Memory B cell (primary cell): ENCODE results near the gene MILR1.

Experiments
- ATAC-seq: fragments of 150-1000 bp; cut with Tn5 transposase; 2 replicates; pipeline ENCODE4 v1.10.0; 2021; ENCODE audit warnings: low read depth, mild to moderate bottlenecking, moderate library complexity
- DNase-seq, 2 donors: peaks; one replicate each; pipeline ENCODE4 v3.0.0; 2022; ENCODE audit warnings: low spot score in 2 of 2
- H3K27ac Mint-ChIP-seq: one replicate; pipeline ENCODE4 v1.8.0; 2022; ENCODE audit warnings: mild to moderate bottlenecking, moderate library complexity, mixed read lengths
- H3K27me3 Mint-ChIP-seq: one replicate; pipeline ENCODE4 v1.8.0; 2022; ENCODE audit warnings: mixed read lengths
- H3K36me3 Mint-ChIP-seq: one replicate; pipeline ENCODE4 v1.8.0; 2022; ENCODE audit warnings: mild to moderate bottlenecking, mixed read lengths
- H3K4me1 Mint-ChIP-seq: one replicate; pipeline ENCODE4 v1.8.0; 2022; ENCODE audit warnings: mixed read lengths
- H3K4me3 Mint-ChIP-seq: one replicate; pipeline ENCODE4 v1.8.0; 2022; ENCODE audit warnings: mild to moderate bottlenecking, moderate library complexity, mixed read lengths
- H3K9me3 Mint-ChIP-seq: one replicate; pipeline ENCODE4 v1.8.0; 2022; ENCODE audit warnings: mixed read lengths

The MILR1 gene, protein sequence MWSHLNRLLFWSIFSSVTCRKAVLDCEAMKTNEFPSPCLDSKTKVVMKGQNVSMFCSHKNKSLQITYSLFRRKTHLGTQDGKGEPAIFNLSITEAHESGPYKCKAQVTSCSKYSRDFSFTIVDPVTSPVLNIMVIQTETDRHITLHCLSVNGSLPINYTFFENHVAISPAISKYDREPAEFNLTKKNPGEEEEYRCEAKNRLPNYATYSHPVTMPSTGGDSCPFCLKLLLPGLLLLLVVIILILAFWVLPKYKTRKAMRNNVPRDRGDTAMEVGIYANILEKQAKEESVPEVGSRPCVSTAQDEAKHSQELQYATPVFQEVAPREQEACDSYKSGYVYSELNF

DNA sequence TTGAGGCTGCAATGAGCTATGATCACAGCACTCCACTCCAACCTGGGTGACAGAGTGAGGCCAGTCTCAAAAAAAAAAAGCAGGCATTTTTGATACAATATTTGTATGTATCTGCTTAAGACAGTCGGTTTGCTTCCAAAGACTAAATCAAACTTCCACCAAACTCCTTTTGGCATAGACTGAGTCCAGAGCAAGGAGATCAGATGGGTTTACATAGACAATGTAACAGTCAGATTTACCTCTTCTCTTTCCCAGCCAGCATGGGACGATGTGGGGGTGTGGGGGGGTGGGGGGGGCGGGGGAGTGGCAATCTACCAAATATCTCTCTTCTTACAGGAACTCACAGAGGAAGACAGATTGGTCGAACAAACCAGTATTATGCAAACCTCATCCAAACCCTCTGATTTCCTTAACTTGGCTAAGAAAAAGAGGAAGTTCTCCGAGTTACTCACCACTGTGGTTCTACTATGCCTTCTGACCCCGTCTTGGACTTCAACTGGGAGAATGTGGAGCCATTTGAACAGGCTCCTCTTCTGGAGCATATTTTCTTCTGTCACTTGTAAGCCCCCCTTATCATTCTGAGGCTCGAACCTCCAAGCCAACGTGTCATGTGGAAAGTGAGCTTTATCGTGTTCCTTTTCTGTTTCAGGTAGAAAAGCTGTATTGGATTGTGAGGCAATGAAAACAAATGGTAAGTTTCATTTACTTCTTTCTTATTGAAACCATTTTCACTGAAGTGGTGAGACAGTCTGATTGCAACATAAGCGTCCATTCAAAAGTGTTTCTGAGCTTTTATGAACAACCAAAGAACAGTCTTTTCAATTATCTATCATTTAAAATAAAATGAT is at the start of gene MILR1:
Gene MILR1, plus strand, starts transcription at position 451 of the 848 bp plus-strand sequence. Its CDS starts 54 bp downstream, at position 505.
- no peaks in the 10 kb centered on the region for H3K27me3 Mint-ChIP-seq
- peaks cover 21% of the 10 kb centered on the region for H3K4me1 Mint-ChIP-seq
- H3K9me3 Mint-ChIP-seq: no peaks in the 10 kb centered on the region
- ATAC-seq: peak; percentile 99
- DNase-seq: peak; percentile 19 to 47
- peaks cover 7% of the 10 kb centered on the region for H3K36me3 Mint-ChIP-seq
- H3K27ac Mint-ChIP-seq: peak within 1 kb of the TSS; percentile 91
- peak within 1 kb of the TSS; percentile 95 for H3K4me3 Mint-ChIP-seq

DNA sequence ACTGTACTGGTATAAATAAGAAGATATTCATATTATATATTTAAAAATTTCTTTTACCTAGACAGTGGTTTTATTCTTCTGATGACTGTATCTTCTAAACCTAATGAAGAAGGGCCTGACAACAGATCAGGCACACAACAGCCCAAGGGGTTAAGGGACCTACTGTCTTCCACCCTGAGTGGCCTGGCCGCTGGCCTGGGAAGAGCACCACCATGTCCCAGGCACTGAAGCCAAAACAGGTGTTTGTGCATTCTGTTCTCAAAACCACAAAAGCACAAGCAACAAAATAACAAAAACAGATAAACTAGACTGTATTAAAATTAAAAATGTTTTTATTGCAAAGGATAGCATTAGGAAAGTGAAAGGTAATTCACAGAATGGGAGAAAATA is 49.2 kb upstream of the MILR1 start:
- H3K27me3 Mint-ChIP-seq: no peaks in the 10 kb centered on the region
- ATAC-seq: no peak
- no peak overlapping the region for H3K4me3 Mint-ChIP-seq
- H3K4me1 Mint-ChIP-seq: peaks cover 30% of the 10 kb centered on the region
- DNase-seq: no peak
- H3K9me3 Mint-ChIP-seq: peaks cover 1% of the 10 kb centered on the region
- no peak overlapping the region for H3K27ac Mint-ChIP-seq
- H3K36me3 Mint-ChIP-seq: peaks cover 9% of the 10 kb centered on the region

GRCh38 chr17:64400642-64401041 is 48.3 kb upstream of the MILR1 start:
- no peak for DNase-seq
- Mint-ChIP-seq H3K36me3 (peaks cover 11% of the 10 kb centered on the region), H3K4me1 (peaks cover 35% of the 10 kb centered on the region), H3K9me3 (peaks cover 1% of the 10 kb centered on the region), H3K27me3 (no peaks in the 10 kb centered on the region), H3K27ac (peak overlapping the region; percentile 88), H3K4me3 (peak overlapping the region; percentile 58)
- ATAC-seq: peak; percentile 74

- H3K4me1 Mint-ChIP-seq: peaks cover 36% of the 10 kb centered on the region
Measured at GRCh38 chr17:64401244-64401860, 47.6 kb upstream of the MILR1 start.

GRCh38 chr17:64401941-64402340 is 47.0 kb upstream of the MILR1 start:
- Mint-ChIP-seq H3K27me3 (no peaks in the 10 kb centered on the region), H3K9me3 (peaks cover 1% of the 10 kb centered on the region), H3K4me3 (no peak overlapping the region), H3K27ac (peak overlapping the region; percentile 88), H3K4me1 (peaks cover 39% of the 10 kb centered on the region), H3K36me3 (peaks cover 11% of the 10 kb centered on the region)
- ATAC-seq (no peak), DNase-seq (no peak)

More at GRCh38 chr17:64401244-64401860, 47.6 kb upstream of the MILR1 start:
- Mint-ChIP-seq H3K27me3 (no peaks in the 10 kb centered on the region), H3K4me3 (peak overlapping the region; percentile 53), H3K27ac (peak overlapping the region; percentile 88), H3K36me3 (peaks cover 11% of the 10 kb centered on the region), H3K9me3 (peaks cover 1% of the 10 kb centered on the region)
- ATAC-seq (no peak), DNase-seq (no peak)

DNA sequence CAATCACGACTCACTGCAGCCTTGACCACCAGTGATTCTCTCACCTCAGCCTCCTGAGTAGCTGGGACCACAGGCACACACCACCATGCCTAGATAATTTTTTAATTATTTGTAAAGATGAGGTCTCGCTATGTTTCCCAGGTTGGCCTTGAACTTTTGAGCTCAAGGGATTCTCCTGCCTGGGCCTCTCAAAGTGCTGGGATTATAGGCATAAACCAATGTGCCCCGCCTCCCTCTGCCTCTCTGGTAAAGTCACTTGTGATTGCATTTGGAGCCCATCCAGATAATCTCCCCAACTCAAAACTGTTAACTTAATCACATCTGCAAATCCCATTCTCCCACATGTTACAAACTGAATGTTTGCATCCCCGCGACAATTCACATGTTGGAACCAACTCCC is 46.4 kb upstream of the MILR1 start:
- H3K4me1 Mint-ChIP-seq: peaks cover 39% of the 10 kb centered on the region
- no peak overlapping the region for H3K27ac Mint-ChIP-seq
- DNase-seq: no peak
- peaks cover 1% of the 10 kb centered on the region for H3K9me3 Mint-ChIP-seq
- no peak overlapping the region for H3K4me3 Mint-ChIP-seq
- ATAC-seq: no peak
- H3K27me3 Mint-ChIP-seq: no peaks in the 10 kb centered on the region
- H3K36me3 Mint-ChIP-seq: peaks cover 11% of the 10 kb centered on the region

- peaks cover 11% of the 10 kb centered on the region for H3K36me3 Mint-ChIP-seq
- H3K27me3 Mint-ChIP-seq: no peaks in the 10 kb centered on the region
- H3K27ac Mint-ChIP-seq: peak overlapping the region; percentile 89
- H3K4me1 Mint-ChIP-seq: peaks cover 39% of the 10 kb centered on the region
- DNase-seq: no peak
- peak overlapping the region; percentile 59 for H3K4me3 Mint-ChIP-seq
- ATAC-seq: peak; percentile 25
- peaks cover 1% of the 10 kb centered on the region for H3K9me3 Mint-ChIP-seq
Measured at GRCh38 chr17:64403881-64404460, 44.9 kb upstream of the MILR1 start.

- Mint-ChIP-seq H3K36me3 (peaks cover 8% of the 10 kb centered on the region), H3K4me1 (peaks cover 40% of the 10 kb centered on the region), H3K27ac (peak overlapping the region; percentile 77), H3K4me3 (no peak overlapping the region), H3K9me3 (peaks cover 1% of the 10 kb centered on the region), H3K27me3 (no peaks in the 10 kb centered on the region)
- peak; percentile 28 for ATAC-seq
- DNase-seq: no peak
Measured at GRCh38 chr17:64406321-64407200, 42.4 kb upstream of the MILR1 start.

GRCh38 chr17:64410750-64411490 is 38.0 kb upstream of the MILR1 start:
- peak overlapping the region; percentile 80 for H3K27ac Mint-ChIP-seq
- DNase-seq (no peak), ATAC-seq (no peak)
- H3K4me3 Mint-ChIP-seq: peak overlapping the region; percentile 81
- H3K36me3 Mint-ChIP-seq: peaks cover 3% of the 10 kb centered on the region
- H3K4me1 Mint-ChIP-seq: peaks cover 41% of the 10 kb centered on the region
- H3K9me3 Mint-ChIP-seq: no peaks in the 10 kb centered on the region
- no peaks in the 10 kb centered on the region for H3K27me3 Mint-ChIP-seq

DNA sequence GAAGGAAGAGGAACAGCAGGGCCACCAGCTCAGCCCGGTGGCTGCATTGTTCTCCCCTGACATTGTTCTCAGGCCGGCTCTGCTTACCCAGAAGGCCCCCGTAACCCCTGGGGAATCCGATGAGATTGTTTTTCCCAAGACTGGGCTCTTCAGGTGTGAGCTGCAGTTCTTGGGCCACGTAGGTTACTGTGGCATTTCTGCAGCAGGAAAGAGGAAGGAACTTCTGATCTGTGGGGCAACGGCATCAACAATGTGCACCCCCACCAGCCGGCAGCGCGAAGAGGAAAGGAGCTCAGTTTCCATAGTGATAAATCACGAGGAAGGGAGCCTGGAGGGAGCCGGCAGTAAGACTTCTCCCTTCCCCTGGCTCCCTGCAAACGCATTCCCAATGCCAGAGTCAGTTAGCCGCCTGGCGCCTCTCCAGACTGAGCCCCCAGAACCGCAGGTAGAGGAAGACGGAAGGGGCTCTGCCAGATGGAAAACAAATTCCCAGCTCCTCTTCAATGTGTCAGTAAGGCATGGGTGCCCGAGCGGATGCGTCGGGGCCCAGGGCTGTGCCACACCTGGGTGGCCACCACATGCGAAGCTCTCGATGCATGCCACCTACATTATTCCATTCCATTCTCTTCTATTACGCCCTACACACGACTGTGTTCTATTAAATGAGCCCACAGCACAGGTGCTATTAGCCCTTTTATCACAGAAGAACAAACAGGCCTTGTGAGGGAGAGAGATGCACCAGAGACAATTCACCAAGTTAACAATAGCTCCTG is 36.7 kb upstream of the MILR1 start:
- H3K36me3 Mint-ChIP-seq: peaks cover 3% of the 10 kb centered on the region
- DNase-seq (peak; percentile 50), ATAC-seq (peak; percentile 70)
- H3K27ac Mint-ChIP-seq: peak overlapping the region; percentile 93
- H3K4me3 Mint-ChIP-seq: peak overlapping the region; percentile 93
- H3K27me3 Mint-ChIP-seq: no peaks in the 10 kb centered on the region
- H3K4me1 Mint-ChIP-seq: peaks cover 41% of the 10 kb centered on the region
- H3K9me3 Mint-ChIP-seq: no peaks in the 10 kb centered on the region

DNA sequence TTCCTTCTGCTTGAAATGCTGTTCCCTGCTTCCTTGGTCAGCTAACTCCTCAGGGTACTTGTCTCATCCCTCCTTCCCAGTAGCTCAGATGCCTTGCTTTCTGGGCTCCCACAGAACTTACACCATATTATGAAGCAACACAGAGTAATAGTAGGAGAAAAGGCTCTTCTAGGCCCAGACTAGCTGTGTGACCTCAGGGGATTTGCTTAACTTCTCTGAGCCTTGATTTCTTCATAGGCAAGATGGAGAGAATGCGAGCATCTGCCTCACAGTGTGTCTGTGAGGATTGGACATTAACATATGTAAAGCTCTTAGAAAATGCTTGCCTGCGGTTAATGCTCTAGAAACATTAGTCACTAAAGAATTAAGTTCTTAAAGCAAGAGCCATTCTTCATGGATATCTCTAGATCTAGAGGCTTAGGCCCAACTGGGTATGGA is 36.0 kb upstream of the MILR1 start:
- Mint-ChIP-seq H3K4me1 (peaks cover 41% of the 10 kb centered on the region), H3K4me3 (peak overlapping the region; percentile 93), H3K27me3 (no peaks in the 10 kb centered on the region), H3K9me3 (no peaks in the 10 kb centered on the region), H3K36me3 (peaks cover 3% of the 10 kb centered on the region), H3K27ac (peak overlapping the region; percentile 93)
- no peak for DNase-seq
- no peak for ATAC-seq

GRCh38 chr17:64413513-64413912 is 35.4 kb upstream of the MILR1 start:
- Mint-ChIP-seq H3K36me3 (peaks cover 3% of the 10 kb centered on the region), H3K27me3 (no peaks in the 10 kb centered on the region), H3K4me1 (peaks cover 41% of the 10 kb centered on the region), H3K27ac (peak overlapping the region; percentile 93), H3K4me3 (peak overlapping the region; percentile 93), H3K9me3 (no peaks in the 10 kb centered on the region)
- peak; percentile 33 to 59 for DNase-seq
- ATAC-seq: peak; percentile 80
